ENCODE results near the gene EPN2. TPM values are rescaled to one million over a fixed set of nuclear protein-coding genes. Genes with fewer than 3 reads are reported as not detected.

EPN2 gene
- polyA plus RNA-seq, 1 donor (not counting 4 experiments of a cell fraction or from before 2014, with no cell fraction given): 30.2 TPM

- H3K79me2 ChIP-seq (ENCODE audit: control insufficient read depth, insufficient read depth, low read length): peaks cover 5% of the 10 kb centered on the region
- dilution Hi-C loops (cut with MboI; ENCODE audit: extremely low pct_ligation_motif_present, low sequenced_read_pairs): no loop called here
- DNase-seq (ENCODE audit: low read depth, low spot score): no peak
- peaks cover 19 to 20% of the 10 kb centered on the region in 2 experiments for H3K36me3 ChIP-seq (ENCODE audit: control insufficient read depth in 2 of 2, extremely low read depth in 1 of 2, insufficient read depth in 2 of 2, low read length in 2 of 2)
- no peaks in the 10 kb centered on the region for H3K27me3 ChIP-seq (ENCODE audit: control insufficient read depth, extremely low read depth, insufficient read depth, low read length)
- H3K9me1 ChIP-seq (ENCODE audit: control insufficient read depth, extremely low read depth, insufficient read depth, low read length): no peaks in the 10 kb centered on the region
- H3K9ac ChIP-seq (ENCODE audit: control insufficient read depth, extremely low read depth, insufficient read depth, low read length): no peak overlapping the region
- H3K4me1 ChIP-seq (ENCODE audit: control insufficient read depth, extremely low read depth, insufficient read depth, low read length): peaks cover 19% of the 10 kb centered on the region
- TF ChIP-seq CTCF (optimal IDR thresholded peaks at IDR 0.05 in 1 of 3, IDR thresholded peaks at IDR 0.05 in 1 of 3, conservative IDR thresholded peaks at IDR 0.05 in 1 of 3; ENCODE audit: extremely low read depth in 1 of 3, insufficient read depth in 2 of 3, low read length in 3 of 3): no peak
- no peaks in the 10 kb centered on the region for H4K20me1 ChIP-seq (ENCODE audit: control insufficient read depth, extremely low read depth, insufficient read depth, low read length)
- no peak for FAIRE-seq
- H3K4me3 ChIP-seq (ENCODE audit: control insufficient read depth in 2 of 3, extremely low read depth in 1 of 3, insufficient read depth in 2 of 3, low read depth in 1 of 3, low read length in 3 of 3): no peak overlapping the region
- no peak overlapping the region for H3K27ac ChIP-seq (ENCODE audit: control insufficient read depth, insufficient read depth, low read length)
- H3K9me3 ChIP-seq (ENCODE audit: control insufficient read depth, low read depth, low read length): no peaks in the 10 kb centered on the region
- no peak overlapping the region for H2AFZ ChIP-seq (ENCODE audit: control insufficient read depth, low read length)
- H3K4me2 ChIP-seq (ENCODE audit: control insufficient read depth, extremely low read depth, insufficient read depth, low read depth, low read length): no peak overlapping the region
These were observed 148.4 kb downstream of the EPN2 start for GRCh38 chr17:19385521-19385983.

Small RNAs within 50 kb of the gene (small RNA-seq; reads per million reads assigned to genes)
- gene MIR1180 (ENCODE audit: insufficient read length in 3 of 3, low read depth in 3 of 3, low replicate concordance in 1 of 3): 0 to 1.0 (median 0.50) reads per million in 3 experiments

Other genes starting within 250 kb of the EPN2 start
- 23.2 to 29.8 TPM (median 23.7 TPM) in 3 replicates for gene FAM83G, start 232.6 kb upstream of the EPN2 start, polyA plus RNA-seq
- 0.02 to 0.05 TPM (median 0.03 TPM) in 3 replicates for gene GRAP, start 190.4 kb upstream of the EPN2 start, polyA plus RNA-seq
- gene GRAPL, start 109.8 kb upstream of the EPN2 start, polyA plus RNA-seq: not detected in 3 replicates
- gene B9D1, start 125.4 kb downstream of the EPN2 start, polyA plus RNA-seq: 27.1 to 31.7 TPM (median 30.3 TPM) in 3 replicates
- 4.3 to 11.1 TPM (median 5.4 TPM) in 3 replicates for gene MAPK7, start 141.1 kb downstream of the EPN2 start, polyA plus RNA-seq
- gene MFAP4, start 149.8 kb downstream of the EPN2 start, polyA plus RNA-seq: not detected in 3 replicates
- 0.05 to 0.13 TPM in 2 of 3 replicates, not detected in the other for gene RNF112, start 173.9 kb downstream of the EPN2 start, polyA plus RNA-seq

Measured in keratinocyte (primary cell).